Measurements from ENCODE around the gene CEMIP.

GRCh38 chr15:80940851-80941250, 161.7 kb downstream of the CEMIP start:
- TF ChIP-seq, protein P1, sequence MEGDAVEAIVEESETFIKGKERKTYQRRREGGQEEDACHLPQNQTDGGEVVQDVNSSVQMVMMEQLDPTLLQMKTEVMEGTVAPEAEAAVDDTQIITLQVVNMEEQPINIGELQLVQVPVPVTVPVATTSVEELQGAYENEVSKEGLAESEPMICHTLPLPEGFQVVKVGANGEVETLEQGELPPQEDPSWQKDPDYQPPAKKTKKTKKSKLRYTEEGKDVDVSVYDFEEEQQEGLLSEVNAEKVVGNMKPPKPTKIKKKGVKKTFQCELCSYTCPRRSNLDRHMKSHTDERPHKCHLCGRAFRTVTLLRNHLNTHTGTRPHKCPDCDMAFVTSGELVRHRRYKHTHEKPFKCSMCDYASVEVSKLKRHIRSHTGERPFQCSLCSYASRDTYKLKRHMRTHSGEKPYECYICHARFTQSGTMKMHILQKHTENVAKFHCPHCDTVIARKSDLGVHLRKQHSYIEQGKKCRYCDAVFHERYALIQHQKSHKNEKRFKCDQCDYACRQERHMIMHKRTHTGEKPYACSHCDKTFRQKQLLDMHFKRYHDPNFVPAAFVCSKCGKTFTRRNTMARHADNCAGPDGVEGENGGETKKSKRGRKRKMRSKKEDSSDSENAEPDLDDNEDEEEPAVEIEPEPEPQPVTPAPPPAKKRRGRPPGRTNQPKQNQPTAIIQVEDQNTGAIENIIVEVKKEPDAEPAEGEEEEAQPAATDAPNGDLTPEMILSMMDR (IDR thresholded peaks at IDR 0.05 in 2 of 3, conservative IDR thresholded peaks at IDR 0.05 in 1 of 3; ENCODE audit: borderline replicate concordance in 1 of 3, insufficient read depth in 1 of 3, low read depth in 2 of 3, low read length in 2 of 3) = no peak
- no peak for TF ChIP-seq RAD21 (IDR thresholded peaks at IDR 0.05; ENCODE audit: low read depth)
- no peak for TF ChIP-seq POLR2AphosphoS5 (IDR thresholded peaks at IDR 0.05; ENCODE audit: low read depth, low read length)
- no peak for TF ChIP-seq REST (IDR thresholded peaks at IDR 0.05; ENCODE audit: low read depth)
- TF ChIP-seq TCF7L2 (IDR thresholded peaks at IDR 0.05; ENCODE audit: borderline replicate concordance, extremely low read depth, insufficient read depth, insufficient read length) = no peak
- no peak for TF ChIP-seq SP1 (IDR thresholded peaks at IDR 0.05; ENCODE audit: low read depth)
- no peak for TF ChIP-seq EZH2 (IDR thresholded peaks at IDR 0.05)
- TF ChIP-seq SRF (IDR thresholded peaks at IDR 0.05; ENCODE audit: low read depth) = no peak
- TF ChIP-seq, protein P2, sequence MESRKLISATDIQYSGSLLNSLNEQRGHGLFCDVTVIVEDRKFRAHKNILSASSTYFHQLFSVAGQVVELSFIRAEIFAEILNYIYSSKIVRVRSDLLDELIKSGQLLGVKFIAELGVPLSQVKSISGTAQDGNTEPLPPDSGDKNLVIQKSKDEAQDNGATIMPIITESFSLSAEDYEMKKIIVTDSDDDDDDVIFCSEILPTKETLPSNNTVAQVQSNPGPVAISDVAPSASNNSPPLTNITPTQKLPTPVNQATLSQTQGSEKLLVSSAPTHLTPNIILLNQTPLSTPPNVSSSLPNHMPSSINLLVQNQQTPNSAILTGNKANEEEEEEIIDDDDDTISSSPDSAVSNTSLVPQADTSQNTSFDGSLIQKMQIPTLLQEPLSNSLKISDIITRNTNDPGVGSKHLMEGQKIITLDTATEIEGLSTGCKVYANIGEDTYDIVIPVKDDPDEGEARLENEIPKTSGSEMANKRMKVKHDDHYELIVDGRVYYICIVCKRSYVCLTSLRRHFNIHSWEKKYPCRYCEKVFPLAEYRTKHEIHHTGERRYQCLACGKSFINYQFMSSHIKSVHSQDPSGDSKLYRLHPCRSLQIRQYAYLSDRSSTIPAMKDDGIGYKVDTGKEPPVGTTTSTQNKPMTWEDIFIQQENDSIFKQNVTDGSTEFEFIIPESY (IDR thresholded peaks at IDR 0.05; ENCODE audit: extremely low read depth, insufficient replicate concordance, low read length) = no peak

Data from HCT116 (cell line).